K562 (cell line): Measurements from ENCODE around the gene SDSL. TPM values are rescaled to one million over a fixed set of nuclear protein-coding genes. Genes with fewer than 3 reads are reported as not detected.

Experiments
- ATAC-seq: fragments of 200-7000 bp; cut with Tn5 transposase; 3 replicates; pipeline ENCODE4 v1.9.1; 2020; ENCODE audit warnings: moderate library complexity
- BruUV-seq: library from RNA; stranded (reverse); fragments of 400-500 nt; replicated peaks from 2 replicates; lab custom pipeline; 2021; lab: Mats Ljungman, UMichigan
- CTCF ChIA-PET: fragments of 300-600 bp; formaldehyde crosslinking; extraction: SDS; loops from one replicate; lab custom pipeline; 2021; ENCODE audit warnings: low intra/inter-chr PET ratio; lab: Yijun Ruan, JAX
- POLR2A ChIA-PET: fragments of 300-600, 350-650 bp; sonication (Branson Sonifier 250); formaldehyde crosslinking; extraction: SDS; loops from one replicate; lab custom pipeline; 2021; ENCODE audit warnings: antibody characterized with exemption, inconsistent platforms; lab: Yijun Ruan, JAX
- DNase-seq, 4 experiments: peaks; one replicate each; pipeline versions ENCODE4 v3.0.0 to v3.0.0-alpha.2; 2011 to 2018; ENCODE audit warnings: low spot score in 3 of 4, mixed read lengths in 3 of 4; ENCODE audit errors: extremely low read depth in 1 of 4
- FAIRE-seq: peaks from 2 replicates; lab custom pipeline; 2011; peaks lifted over from hg19 to GRCh38; lab: Jason Lieb, UNC
- H2AFZ ChIP-seq: 2 replicates; pipeline ENCODE4 v1.6.0; 2011; ENCODE audit warnings: low read depth, low read length, control low read depth, inconsistent platforms
- H3K27ac ChIP-seq: fragments of 200-600 bp; 3 replicates; pipeline ENCODE4 v1.8.0; 2011; ENCODE audit warnings: low read depth, mild to moderate bottlenecking, control low read depth, inconsistent platforms, low read length, moderate library complexity, mixed read lengths; ENCODE audit errors: extremely low read depth
- H3K27me3 ChIP-seq, 2 experiments: fragments of 300-600 bp in 1 of 2; 2 replicates in 1 of 2; 3 replicates in 1 of 2; pipeline versions ENCODE4 v1.6.0 to v1.8.0; 2011; ENCODE audit warnings: inconsistent platforms in 2 of 2, low read length in 2 of 2, mild to moderate bottlenecking in 1 of 2, mixed read lengths in 1 of 2, moderate library complexity in 1 of 2; ENCODE audit not compliant: control insufficient read depth in 2 of 2, insufficient read depth in 2 of 2
- H3K36me3 ChIP-seq: fragments of 300-600 bp; 3 replicates; pipeline ENCODE4 v1.8.0; 2011; ENCODE audit warnings: mild to moderate bottlenecking, low read length, inconsistent platforms; ENCODE audit not compliant: control insufficient read depth, insufficient read depth
- H3K4me1 ChIP-seq, 2 experiments: fragments of 200-600 bp in 1 of 2; replicated peaks in 1 of 2; 2 replicates in 1 of 2; 3 replicates in 1 of 2; pipeline versions ENCODE4 v1.5.1 to v1.8.0; 2011; ENCODE audit warnings: inconsistent platforms in 2 of 2, low read length in 2 of 2, mild to moderate bottlenecking in 1 of 2, mixed read lengths in 1 of 2, moderate library complexity in 1 of 2; ENCODE audit not compliant: control insufficient read depth in 2 of 2, insufficient read depth in 2 of 2
- H3K4me2 ChIP-seq: 2 replicates; pipeline ENCODE4 v1.6.1; 2011; ENCODE audit warnings: low read length, control low read depth, inconsistent platforms, mixed read lengths; ENCODE audit not compliant: insufficient read depth
- H3K4me3 ChIP-seq: fragments of 200-600 bp; sonication (generic), shearing (Covaris generic); 2 replicates; pipeline ENCODE4 v1.5.1; 2016; ENCODE audit warnings: control low read depth, inconsistent platforms
- H3K79me2 ChIP-seq: fragments of 200-600 bp; 3 replicates; pipeline ENCODE4 v1.8.0; 2011; ENCODE audit warnings: low read length, inconsistent platforms; ENCODE audit not compliant: control insufficient read depth, insufficient read depth
- H3K9ac ChIP-seq, 2 experiments: 2 replicates each; pipeline versions ENCODE4 v1.6.0 to v1.6.1; 2011; ENCODE audit warnings: low read depth in 2 of 2, low read length in 2 of 2, control low read depth in 1 of 2, inconsistent platforms in 1 of 2, mild to moderate bottlenecking in 1 of 2, mixed read lengths in 1 of 2; ENCODE audit not compliant: insufficient read depth in 1 of 2
- H3K9me1 ChIP-seq: one replicate; pipeline ENCODE4 v1.6.0; 2011; ENCODE audit warnings: inconsistent platforms, mild to moderate bottlenecking, low read length, moderate library complexity; ENCODE audit not compliant: control insufficient read depth, insufficient read depth
- H3K9me3 ChIP-seq: replicated peaks from 2 replicates; pipeline ENCODE4 v1.5.1; 2011; ENCODE audit warnings: low read depth, low read length, inconsistent platforms; ENCODE audit not compliant: control insufficient read depth, insufficient read depth
- H4K20me1 ChIP-seq: replicated peaks from 2 replicates; pipeline ENCODE4 v1.6.1; 2011; ENCODE audit warnings: low read length, inconsistent platforms, mixed read lengths; ENCODE audit not compliant: control insufficient read depth, insufficient read depth
- ATF2 ChIP-seq: sonication (generic); formaldehyde crosslinking; IDR thresholded peaks from 2 replicates; pipeline ENCODE4 v1.8.1; 2022; ENCODE audit warnings: missing genetic modification reagents
- CCAR2 ChIP-seq: fragments of 200-400 bp; formaldehyde crosslinking; IDR thresholded peaks from 2 replicates; pipeline ENCODE4 v1.6.1; 2017; ENCODE audit warnings: mild to moderate bottlenecking, low read depth, low read length
- CXXC5 ChIP-seq: fragments of 250-450 bp; sonication (Bioruptor Pico); IDR thresholded peaks from 2 replicates; pipeline ENCODE4 v1.8.0; 2022; ENCODE audit warnings: inconsistent platforms, mild to moderate bottlenecking, moderate library complexity
- EGR1 ChIP-seq: fragments of 450-650 bp; conservative IDR thresholded peaks from 2 replicates; pipeline ENCODE4 v1.6.1; 2017; ENCODE audit warnings: mild to moderate bottlenecking
- ETV5 ChIP-seq: sonication (generic); formaldehyde crosslinking; IDR thresholded peaks from 2 replicates; pipeline ENCODE4 v1.4.0; 2020; ENCODE audit warnings: low read depth, mild to moderate bottlenecking, missing genetic modification reagents
- GATAD2B ChIP-seq: fragments of 450-650 bp; IDR thresholded peaks from 2 replicates; pipeline ENCODE4 v1.6.1; 2017; ENCODE audit warnings: mild to moderate bottlenecking, borderline replicate concordance
- HNRNPLL ChIP-seq: fragments of 200-400 bp; formaldehyde crosslinking; IDR thresholded peaks from 2 replicates; pipeline ENCODE4 v1.6.1; 2017; ENCODE audit warnings: low read length, low read depth, mild to moderate bottlenecking; ENCODE audit not compliant: poor library complexity, severe bottlenecking
- KHSRP ChIP-seq: fragments of 450-650 bp; IDR thresholded peaks from 2 replicates; pipeline ENCODE4 v1.6.1; 2017
- MAZ ChIP-seq, 2 experiments: fragments of 450-650 bp in 1 of 2; sonication (generic) in 1 of 2; formaldehyde crosslinking; IDR thresholded peaks in 1 of 2; conservative IDR thresholded peaks in 1 of 2; 2 replicates each; pipeline versions ENCODE4 v1.4.0 to v1.5.0; 2020; ENCODE audit warnings: mild to moderate bottlenecking in 1 of 2, missing genetic modification reagents in 1 of 2
- NFE2 ChIP-seq: IDR thresholded peaks from 2 replicates; pipeline ENCODE4 v1.6.1; 2014; ENCODE audit warnings: antibody characterized with exemption, low read depth
- NFXL1 ChIP-seq: fragments of 450-650 bp; formaldehyde crosslinking; IDR thresholded peaks from 2 replicates; pipeline ENCODE4 v1.4.0; 2021; ENCODE audit warnings: mild to moderate bottlenecking
- PHF8 ChIP-seq: fragments of 200-600 bp; sonication (generic); IDR thresholded peaks from 2 replicates; pipeline ENCODE4 v1.6.1; 2012; ENCODE audit warnings: mixed run types, mild to moderate bottlenecking, inconsistent platforms, low read length, moderate library complexity, borderline replicate concordance
- SMAD4 ChIP-seq: fragments of 250-450 bp; sonication (Bioruptor Pico); conservative IDR thresholded peaks from 2 replicates; pipeline ENCODE4 v1.8.0; 2021; ENCODE audit warnings: inconsistent platforms, mild to moderate bottlenecking, moderate library complexity
- SPI1 ChIP-seq: IDR thresholded peaks from 2 replicates; pipeline ENCODE4 v1.6.1; 2011; ENCODE audit warnings: low read depth, low read length, control low read depth, borderline replicate concordance
- TFAP4 ChIP-seq: sonication (generic); formaldehyde crosslinking; IDR thresholded peaks from 2 replicates; pipeline ENCODE4 v1.8.0; 2022; ENCODE audit warnings: missing genetic modification reagents, mild to moderate bottlenecking, moderate library complexity, borderline replicate concordance
- VEZF1 ChIP-seq: fragments of 200-800 bp; sonication (Bioruptor generic); IDR thresholded peaks from 2 replicates; pipeline ENCODE4 v1.6.1; 2017; ENCODE audit warnings: missing genetic modification characterization, missing compliant biosample characterization
- WGBS: fragments of 100-300 bp; shearing (Covaris generic); methylation state at CpG from one replicate; pipeline ENCODE4 v1.1.6; 2016; ENCODE audit warnings: low coverage, mixed read lengths; ENCODE audit not compliant: insufficient coverage; ENCODE audit errors: missing lambda C conversion rate; 5-methylcytosine and 5-hydroxymethylcytosine counted together
- in situ Hi-C: fragments of 300-500 bp; cut with MboI; formaldehyde crosslinking; loops from 4 replicates; pipeline ENCODE4 v1.15.0; 2018; ENCODE audit warnings: inconsistent platforms, mixed read lengths
- intact Hi-C: fragments of 100-400 bp; cut with micrococcal nuclease; formaldehyde crosslinking; loops from 2 replicates; pipeline ENCODE4 v1.14.2; 2022
- polyA plus RNA-seq, 8 experiments: library from polyadenylated mRNA; depleted of rRNA in 4 of 8; stranded (reverse) in 5 of 8; unstranded in 3 of 8; fragments of >200 nt; fragmentation: Nextera tagmentation in 2 of 8; fragmentation: Illumina TruSeq in 1 of 8; extraction: Ambion mirVana in 2 of 8; extraction: Trizol in 1 of 8; gene quantifications; 2 replicates each; pipeline versions ENCODE4 v1.2.1 to v1.2.3, GENCODE V29; 2011 to 2014; ENCODE audit warnings: inconsistent platforms in 1 of 8, missing spikeins in 1 of 8
- total RNA-seq, 7 experiments: library from RNA; depleted of rRNA in 6 of 7; stranded (reverse); fragments of >200 nt in 6 of 7; fragmentation: Illumina TruSeq in 2 of 7; extraction: Trizol in 2 of 7; gene quantifications; 2 replicates each; pipeline versions ENCODE4 v1.2.1 to v1.2.3, GENCODE V29; 2011 to 2021; ENCODE audit warnings: low replicate concordance in 1 of 7

The SDSL gene
- total and polyA plus RNA-seq, 9 of the 15 experiments (the other 6 are each of a cell fraction or from before 2014, with no cell fraction given): 0.31 to 11.0 (median 7.4) TPM

GRCh38 chr12:113464852-113465719, 42.9 kb downstream of the SDSL start:
- Histone ChIP-seq H2AFZ (peak overlapping the region; percentile 3), H3K27ac (no peak overlapping the region), H3K9me1 (no peaks in the 10 kb centered on the region), H3K36me3 (no peaks in the 10 kb centered on the region), H3K9me3 (no peaks in the 10 kb centered on the region), H3K4me3 (0 out of 2 replicates have a peak overlapping the region, but pooled peaks have one; percentile 8), H3K27me3 (peaks cover 54 to 70% of the 10 kb centered on the region in 2 experiments), H3K4me1 (peaks cover 0 to 56% of the 10 kb centered on the region in 2 experiments; a peak in 3 of 5 replicates), H3K4me2 (no peak overlapping the region; the same call in none of the 2 replicates), H4K20me1 (peaks cover 24% of the 10 kb centered on the region), H3K79me2 (no peaks in the 10 kb centered on the region), H3K9ac (peak overlapping the region in 1 of 2 experiments; percentile 64; a peak in 2 of 4 replicates)
- FAIRE-seq (peak; percentile 6), DNase-seq (peak in 3 of 4 experiments; percentile 26 to 31 (median 28)), ATAC-seq (0 out of 3 replicates have a peak, but pooled peaks have one; percentile 5)
- 7% methylated on average over 60 of the region's 64 CpGs for WGBS
- no TSS peak for BruUV-seq
- in situ Hi-C loops: no loop called here
- POLR2A ChIA-PET: interaction anchor here (0.7 kb wide), 1 partner anchor 269 kb away, joined by 4 read pairs; no protein-coding TSS in a partner anchor
- CTCF ChIA-PET: interaction anchor here (0.6 kb wide), 1 partner anchor 446 kb away, joined by 4 read pairs; no protein-coding TSS in a partner anchor
- intact Hi-C loops: loop anchor here (5.0 to 10.0 kb wide), 3 partner anchors 120 to 447 kb away; no protein-coding TSS in a partner anchor
- TF ChIP-seq SPI1 (no peak), GATAD2B (no peak), KHSRP (no peak), MAZ (CRISPR knock-in tag; conservative IDR thresholded peaks at IDR 0.05 in 1 of 2, IDR thresholded peaks at IDR 0.05 in 1 of 2) (0 out of 4 replicates have a peak, but pooled peaks of 1 of the 2 experiments have one; percentile 19), HNRNPLL (peak; percentile 21), CCAR2 (no peak), SMAD4 (CRISPR knock-in tag) (0 out of 2 replicates have a peak, but pooled peaks have one; percentile 28), NFE2 (no peak), CXXC5 (CRISPR knock-in tag) (peak; percentile 59; the same call in 1 of the 2 replicates), TFAP4 (CRISPR knock-in tag) (peak; percentile 14; the same call in 1 of the 2 replicates), ETV5 (CRISPR knock-in tag) (0 out of 2 replicates have a peak, but pooled peaks have one; percentile 44), ATF2 (CRISPR knock-in tag) (no peak), PHF8 (peak; percentile 29; the same call in 1 of the 2 replicates), VEZF1 (CRISPR knock-in tag) (peak; percentile 34; the same call in 1 of the 2 replicates), EGR1 (peak; percentile 38; the same call in 1 of the 2 replicates), NFXL1 (CRISPR knock-in tag) (no peak)
